DND-41 (cell line): ENCODE results near the gene IFT80.

ENCODE experiments used
- ATAC-seq: fragments of 200-7000 bp; cut with Tn5 transposase; 3 replicates; pipeline ENCODE4 v1.9.1; 2021; ENCODE audit warnings: low read depth; ENCODE audit not compliant: insufficient read depth
- DNase-seq: peaks from one replicate; pipeline ENCODE4 v3.0.0-alpha.2; 2020
- H2AFZ ChIP-seq: 2 replicates; pipeline ENCODE4 v1.6.0; 2012; ENCODE audit warnings: low read depth, low read length
- H3K27ac ChIP-seq: 2 replicates; pipeline ENCODE4 v1.5.1; 2012; ENCODE audit warnings: low read length, inconsistent platforms
- H3K27me3 ChIP-seq: fragments of 200-600 bp; sonication (generic); 2 replicates; pipeline ENCODE4 v1.6.0; 2012; ENCODE audit warnings: low read length, mild to moderate bottlenecking, inconsistent platforms; ENCODE audit not compliant: insufficient read depth, poor library complexity
- H3K36me3 ChIP-seq: 2 replicates; pipeline ENCODE4 v1.5.1; 2012; ENCODE audit warnings: low read length, inconsistent platforms; ENCODE audit not compliant: insufficient read depth
- H3K4me1 ChIP-seq: 2 replicates; pipeline ENCODE4 v1.5.1; 2012; ENCODE audit warnings: mild to moderate bottlenecking, low read length; ENCODE audit not compliant: insufficient read depth
- H3K4me2 ChIP-seq: 2 replicates; pipeline ENCODE4 v1.6.0; 2012; ENCODE audit warnings: mild to moderate bottlenecking, moderate library complexity, low read length, inconsistent platforms; ENCODE audit not compliant: insufficient read depth
- H3K4me3 ChIP-seq, 2 experiments: fragments of 200-600 bp in 1 of 2; shearing (Covaris generic) in 1 of 2; 2 replicates each; pipeline ENCODE4 v1.5.1; 2012 to 2016; ENCODE audit warnings: inconsistent platforms in 2 of 2, low read length in 2 of 2, mild to moderate bottlenecking in 2 of 2, low read depth in 1 of 2, moderate library complexity in 1 of 2
- H3K79me2 ChIP-seq: 2 replicates; pipeline ENCODE4 v1.6.0; 2012; ENCODE audit warnings: low read length, inconsistent platforms; ENCODE audit not compliant: insufficient read depth
- H3K9ac ChIP-seq: 2 replicates; pipeline ENCODE4 v1.6.0; 2012; ENCODE audit warnings: low read depth, mild to moderate bottlenecking, inconsistent platforms, low read length, moderate library complexity
- H3K9me3 ChIP-seq: 2 replicates; pipeline ENCODE4 v1.5.1; 2012; ENCODE audit warnings: low read length, moderate library complexity, mild to moderate bottlenecking, inconsistent platforms; ENCODE audit not compliant: insufficient read depth, severe bottlenecking
- H4K20me1 ChIP-seq: 2 replicates; pipeline ENCODE4 v1.6.0; 2012; ENCODE audit warnings: low read length; ENCODE audit not compliant: insufficient read depth
- EZH2 ChIP-seq: IDR thresholded peaks from 3 replicates; pipeline ENCODE4 v1.6.1; 2012; ENCODE audit warnings: borderline replicate concordance, low read depth, mild to moderate bottlenecking, moderate library complexity, low read length, inconsistent platforms; ENCODE audit not compliant: severe bottlenecking
- TF ChIP-seq, protein P1 (sequence below): IDR thresholded peaks from 2 replicates; pipeline ENCODE4 v1.5.1; 2012; ENCODE audit warnings: borderline replicate concordance, low read length, moderate library complexity, mild to moderate bottlenecking; ENCODE audit not compliant: poor library complexity, severe bottlenecking; ENCODE audit errors: extremely low read depth

IFT80 gene

DNA sequence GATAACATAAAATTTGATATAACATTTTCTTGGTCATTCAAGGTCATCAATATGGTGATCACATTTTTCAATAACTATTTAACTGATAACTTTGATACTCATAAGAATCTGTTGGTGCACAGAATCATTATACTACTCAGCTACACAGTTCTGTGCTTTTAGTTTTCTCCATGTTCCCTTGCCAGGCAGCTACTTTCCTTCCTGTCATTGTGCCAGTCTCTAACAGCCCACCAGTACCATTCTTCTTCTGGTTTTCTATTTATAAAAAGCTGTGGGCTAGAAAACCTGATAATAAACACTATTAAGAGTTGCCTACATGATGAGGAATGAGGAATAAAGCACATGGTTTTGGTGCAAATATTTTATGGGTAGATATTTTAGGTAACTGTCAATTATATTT, 96.2 kb downstream of the IFT80 start:
- no peak for ATAC-seq
- H3K27ac ChIP-seq = no peak overlapping the region
- H2AFZ ChIP-seq = no peak overlapping the region
- H3K4me2 ChIP-seq = no peak overlapping the region
- no peak overlapping the region for H3K4me3 ChIP-seq
- no peak overlapping the region for H3K9ac ChIP-seq
- no peaks in the 10 kb centered on the region for H3K9me3 ChIP-seq
- peaks cover 10% of the 10 kb centered on the region; the same call in 1 of the 2 replicates for H3K36me3 ChIP-seq
- DNase-seq = no peak
- no peaks in the 10 kb centered on the region for H3K79me2 ChIP-seq
- no peaks in the 10 kb centered on the region for H3K4me1 ChIP-seq
- no peaks in the 10 kb centered on the region for H4K20me1 ChIP-seq
- no peaks in the 10 kb centered on the region for H3K27me3 ChIP-seq
- TF ChIP-seq, protein P1, sequence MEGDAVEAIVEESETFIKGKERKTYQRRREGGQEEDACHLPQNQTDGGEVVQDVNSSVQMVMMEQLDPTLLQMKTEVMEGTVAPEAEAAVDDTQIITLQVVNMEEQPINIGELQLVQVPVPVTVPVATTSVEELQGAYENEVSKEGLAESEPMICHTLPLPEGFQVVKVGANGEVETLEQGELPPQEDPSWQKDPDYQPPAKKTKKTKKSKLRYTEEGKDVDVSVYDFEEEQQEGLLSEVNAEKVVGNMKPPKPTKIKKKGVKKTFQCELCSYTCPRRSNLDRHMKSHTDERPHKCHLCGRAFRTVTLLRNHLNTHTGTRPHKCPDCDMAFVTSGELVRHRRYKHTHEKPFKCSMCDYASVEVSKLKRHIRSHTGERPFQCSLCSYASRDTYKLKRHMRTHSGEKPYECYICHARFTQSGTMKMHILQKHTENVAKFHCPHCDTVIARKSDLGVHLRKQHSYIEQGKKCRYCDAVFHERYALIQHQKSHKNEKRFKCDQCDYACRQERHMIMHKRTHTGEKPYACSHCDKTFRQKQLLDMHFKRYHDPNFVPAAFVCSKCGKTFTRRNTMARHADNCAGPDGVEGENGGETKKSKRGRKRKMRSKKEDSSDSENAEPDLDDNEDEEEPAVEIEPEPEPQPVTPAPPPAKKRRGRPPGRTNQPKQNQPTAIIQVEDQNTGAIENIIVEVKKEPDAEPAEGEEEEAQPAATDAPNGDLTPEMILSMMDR = no peak
- no peak for TF ChIP-seq EZH2

DNA sequence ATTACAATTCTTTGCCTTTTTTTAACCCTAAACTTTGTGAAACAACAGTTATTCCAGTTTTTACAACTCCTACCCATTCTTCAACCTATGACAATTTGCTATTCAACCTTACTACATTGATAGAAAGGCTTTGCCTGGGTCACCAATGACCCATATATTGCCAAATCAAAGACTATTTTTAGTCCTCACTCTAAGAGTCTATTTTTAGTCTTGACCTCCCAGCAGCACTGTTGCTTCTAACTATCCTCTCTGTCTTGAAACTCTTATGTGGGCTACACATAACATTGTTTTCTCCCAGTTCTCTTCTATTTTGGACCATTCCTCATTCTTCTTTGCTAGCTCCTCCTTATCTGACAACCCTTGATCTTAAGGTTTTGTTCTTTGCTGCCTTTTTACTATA, 102.4 kb downstream of the IFT80 start:
- ATAC-seq (no peak), DNase-seq (no peak)
- no peak overlapping the region for H3K9ac ChIP-seq
- no peak overlapping the region for H3K4me2 ChIP-seq
- no peak overlapping the region for H2AFZ ChIP-seq
- H3K27ac ChIP-seq = no peak overlapping the region
- H3K36me3 ChIP-seq = no peaks in the 10 kb centered on the region
- no peaks in the 10 kb centered on the region for H3K4me1 ChIP-seq
- no peaks in the 10 kb centered on the region for H3K79me2 ChIP-seq
- TF ChIP-seq, protein P1 = no peak
- no peak for TF ChIP-seq EZH2
- H3K27me3 ChIP-seq = no peaks in the 10 kb centered on the region
- H3K9me3 ChIP-seq = no peaks in the 10 kb centered on the region
- no peak overlapping the region for H3K4me3 ChIP-seq
- no peaks in the 10 kb centered on the region for H4K20me1 ChIP-seq

DNA sequence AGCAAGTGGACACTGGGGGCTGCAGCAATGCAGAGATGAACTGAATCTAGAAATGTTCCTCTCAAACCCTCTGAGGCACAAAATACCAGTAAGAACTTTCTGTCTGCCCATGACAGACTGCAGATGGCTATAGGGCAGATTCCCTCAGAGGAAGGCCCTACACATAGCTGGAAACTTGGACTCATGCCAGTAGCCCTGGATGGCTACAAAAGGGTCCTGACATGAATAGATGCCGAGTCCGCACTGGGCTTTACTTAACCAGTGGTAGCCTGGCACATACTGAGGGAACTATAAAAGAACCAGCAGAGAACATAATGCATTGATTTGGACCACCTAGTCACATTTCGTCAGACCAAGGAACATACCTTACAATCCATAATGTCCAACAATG, 107.1 kb downstream of the IFT80 start:
- Histone ChIP-seq H3K9ac (no peak overlapping the region), H3K4me1 (no peaks in the 10 kb centered on the region), H4K20me1 (no peaks in the 10 kb centered on the region), H2AFZ (no peak overlapping the region), H3K79me2 (no peaks in the 10 kb centered on the region), H3K4me2 (no peak overlapping the region), H3K9me3 (no peaks in the 10 kb centered on the region), H3K27me3 (no peaks in the 10 kb centered on the region), H3K36me3 (0 out of 2 replicates have a peak, but pooled peaks cover 3% of the 10 kb centered on the region), H3K4me3 (no peak overlapping the region), H3K27ac (no peak overlapping the region)
- no peak for ATAC-seq
- no peak for DNase-seq
- no peak for TF ChIP-seq EZH2
- TF ChIP-seq, protein P1 = no peak

DNA sequence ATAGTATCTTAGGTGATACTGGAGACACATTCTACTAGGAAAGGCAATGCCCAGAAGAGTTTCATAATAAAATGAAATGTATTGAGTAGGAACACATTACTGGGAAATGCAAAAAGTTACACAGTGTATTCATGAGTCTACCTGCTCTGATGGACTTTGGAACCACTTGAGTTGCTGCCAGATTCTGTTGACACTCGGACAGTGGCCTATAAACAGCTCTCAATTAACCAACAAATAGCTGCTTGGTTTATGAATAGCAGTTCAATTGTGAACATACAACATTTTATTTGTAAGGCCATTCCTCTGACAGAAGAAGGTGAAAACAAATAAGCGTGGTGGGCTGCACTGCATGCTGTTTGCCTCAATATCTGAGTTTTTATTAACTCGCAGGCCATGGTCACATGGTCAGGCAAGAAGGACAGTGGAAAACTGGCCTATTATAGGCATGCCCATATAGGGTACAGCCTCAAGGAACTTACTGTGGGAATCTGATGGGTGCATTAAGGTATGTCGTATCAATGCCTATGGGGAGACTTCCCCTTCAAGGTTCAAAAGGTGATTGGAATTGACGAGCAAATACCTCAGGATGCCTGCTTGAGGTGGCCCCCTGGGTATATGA, 107.6 kb downstream of the IFT80 start:
- Histone ChIP-seq H3K4me2 (no peak overlapping the region), H3K27me3 (no peaks in the 10 kb centered on the region), H3K4me3 (no peak overlapping the region), H2AFZ (no peak overlapping the region), H3K36me3 (0 out of 2 replicates have a peak, but pooled peaks cover 3% of the 10 kb centered on the region), H4K20me1 (no peaks in the 10 kb centered on the region), H3K79me2 (no peaks in the 10 kb centered on the region), H3K9ac (no peak overlapping the region), H3K4me1 (no peaks in the 10 kb centered on the region), H3K27ac (no peak overlapping the region), H3K9me3 (no peaks in the 10 kb centered on the region)
- TF ChIP-seq EZH2 = no peak
- TF ChIP-seq, protein P1 = no peak
- DNase-seq (no peak), ATAC-seq (no peak)
